NB4 (cell line): ENCODE measurements around the gene KRTAP12-3.

Source experiments
- CTCF ChIP-seq: IDR thresholded peaks from one replicate; pipeline ENCODE4 v1.5.1; 2012; ENCODE audit warnings: low read depth, low read length
- MAX ChIP-seq: IDR thresholded peaks from 2 replicates; pipeline ENCODE4 v1.6.1; 2011; ENCODE audit warnings: low read depth, low read length

- TF ChIP-seq CTCF, result no peak
- no peak for TF ChIP-seq MAX
Observed at GRCh38 chr21:44653123-44653522, 4.6 kb upstream of the KRTAP12-3 start.
